Measurements from ENCODE around the gene KIF18A. TPM values are rescaled to one million over a fixed set of nuclear protein-coding genes. Genes with fewer than 3 reads are reported as not detected.

Gene KIF18A
- total and polyA plus RNA-seq, 2 of the 8 experiments (the other 6 are each of a cell fraction or from before 2014, with no cell fraction given): 4.0 to 23.3 TPM

GRCh38 chr11:28117712-28118111 is 9.8 kb upstream of the KIF18A start:
- CTCF ChIA-PET (ENCODE audit: partially characterized antibody): no interaction called here
- Histone ChIP-seq H3K79me1 (ENCODE audit: low read depth, low read length) (no peaks in the 10 kb centered on the region), H3K23me2 (ENCODE audit: low read depth, low read length) (no peaks in the 10 kb centered on the region)

More at GRCh38 chr11:28117712-28118111, 9.8 kb upstream of the KIF18A start:
- Histone ChIP-seq H3K79me2 (ENCODE audit: control insufficient read depth in 1 of 2, insufficient read depth in 2 of 2, low read length in 2 of 2) (peaks cover 0 to 11% of the 10 kb centered on the region in 2 experiments; a peak in 1 of 4 replicates), H3K36me3 (ENCODE audit: control insufficient read depth in 2 of 4, insufficient read depth in 4 of 4, low read length in 3 of 4) (no peaks in the 10 kb centered on the region; a peak in 1 of 8 replicates), H3K56ac (replicated peaks; ENCODE audit: insufficient read length, low read depth, low read length) (no peak overlapping the region), H3K9me3 (ENCODE audit: insufficient read depth in 2 of 2, low read depth in 1 of 2, low read length in 1 of 2) (no peaks in the 10 kb centered on the region), H2BK12ac (ENCODE audit: low read depth, low read length) (no peak overlapping the region), H2BK5ac (ENCODE audit: low read depth, low read length) (no peak overlapping the region), H3K4me1 (replicated peaks in 1 of 4; ENCODE audit: control insufficient read depth in 3 of 4, insufficient read depth in 4 of 4, low read length in 3 of 4) (no peaks in the 10 kb centered on the region), H3K27ac (ENCODE audit: low read depth, low read length) (no peak overlapping the region), H3K18ac (ENCODE audit: extremely low read depth, low read length) (no peak overlapping the region), H3K23ac (ENCODE audit: insufficient read length) (no peak overlapping the region), H2BK120ac (replicated peaks; ENCODE audit: low read depth, low read length) (no peak overlapping the region), H4K8ac (ENCODE audit: extremely low read depth, insufficient read depth, low read length) (no peak overlapping the region), H3K27me3 (replicated peaks in 1 of 4; ENCODE audit: control insufficient read depth in 3 of 4, extremely low read depth in 1 of 4, insufficient read depth in 3 of 4, low read length in 3 of 4) (no peaks in the 10 kb centered on the region), H4K5ac (ENCODE audit: insufficient read length, low read depth, low read length) (no peak overlapping the region), H3K4me2 (ENCODE audit: insufficient read depth in 1 of 2, low read depth in 2 of 2, low read length in 2 of 2) (no peak overlapping the region), H2BK15ac (ENCODE audit: low read length) (no peak overlapping the region), H3K9ac (replicated peaks in 1 of 4; ENCODE audit: extremely low read depth in 1 of 4, low read depth in 3 of 4, low read length in 3 of 4) (no peak overlapping the region), H2AFZ (ENCODE audit: low read length) (no peak overlapping the region), H4K91ac (replicated peaks; ENCODE audit: insufficient read length, low read length) (no peak overlapping the region), H3K4me3 (ENCODE audit: extremely low read depth in 1 of 4, insufficient read depth in 2 of 4, low read depth in 3 of 4, low read length in 4 of 4) (no peak overlapping the region), H3K4ac (replicated peaks; ENCODE audit: insufficient read length, low read depth, low read length) (no peak overlapping the region), H4K20me1 (replicated peaks in 1 of 2; ENCODE audit: control insufficient read depth in 1 of 2, insufficient read depth in 2 of 2, low read length in 2 of 2) (peaks cover 0 to 1% of the 10 kb centered on the region in 2 experiments), H3K14ac (ENCODE audit: insufficient read length) (no peak overlapping the region), H2BK20ac (ENCODE audit: low read length) (no peak overlapping the region), H2AK5ac (ENCODE audit: low read depth, low read length) (no peak overlapping the region)
- WGBS, 2 experiments (ENCODE audit: extremely low coverage in 1 of 2, insufficient coverage in 1 of 2, insufficient read length in 1 of 2, insufficient replicate concordance in 2 of 2, low coverage in 1 of 2, low lambda C conversion rate in 2 of 2, missing lambda C conversion rate in 1 of 2): 89% methylated on average over 4 of the region's 4 CpGs; no CpG with 5 or more reads in 1 of the 2 experiments
- DNase-seq (ENCODE audit: low read depth in 1 of 2, low spot score in 2 of 2) (no peak), FAIRE-seq (no peak)
- TF ChIP-seq EP300 (IDR thresholded peaks at IDR 0.05; ENCODE audit: borderline replicate concordance in 1 of 2, low read depth in 2 of 2, low read length in 2 of 2) (no peak), POLR2A (IDR thresholded peaks at IDR 0.05; ENCODE audit: control extremely low read depth in 1 of 2, low read depth in 2 of 2, low read length in 2 of 2) (no peak), YY1 (IDR thresholded peaks at IDR 0.05; ENCODE audit: low read depth, low read length) (no peak), SP4 (IDR thresholded peaks at IDR 0.05; ENCODE audit: low read length) (no peak), USF2 (IDR thresholded peaks at IDR 0.05; ENCODE audit: low read length) (no peak), CTBP2 (IDR thresholded peaks at IDR 0.05; ENCODE audit: borderline replicate concordance, insufficient read depth, insufficient read length, low read length) (no peak), CHD2 (IDR thresholded peaks at IDR 0.05; ENCODE audit: low read length) (no peak), TEAD4 (IDR thresholded peaks at IDR 0.05; ENCODE audit: low read depth, low read length) (no peak), CBX5 (IDR thresholded peaks at IDR 0.05; ENCODE audit: low read depth, low read length) (no peak)
- POLR2A ChIA-PET (ENCODE audit: partially characterized antibody): no interaction called here
